ENCODE measurements around the gene NUP160. TPM values are rescaled to one million over a fixed set of nuclear protein-coding genes. Genes with fewer than 3 reads are reported as not detected.
"Not testable (repeated sequence)": the region's sequence is repeated elsewhere in the genome, so short reads cannot be mapped to it uniquely, and the experiment has no call there.

The NUP160 gene
- total RNA-seq, 1 experiment from 2014 or later = 172 TPM

GRCh38 chr11:47881145-47881544 lies 33.0 kb upstream of the NUP160 start:
- H3K27me3 ChIP-seq (replicated peaks; ENCODE audit: insufficient read depth, low read depth, low read length, poor library complexity) = no peaks in the 10 kb centered on the region
- peaks cover 8% of the 10 kb centered on the region for H3K9me3 ChIP-seq (ENCODE audit: low read depth, low read length, poor library complexity, severe bottlenecking)
- no peak for DNase-seq (ENCODE audit: low spot score)
- ChIA-PET POLR2A (ENCODE audit: low non-redundant PET) (no interaction called here), CTCF (no interaction called here)
- no TSS peak for BruUV-seq (replicated peaks)
- intact Hi-C loops (cut with micrococcal nuclease; ENCODE audit: unreplicated experiment) = no loop called here
- H3K4me3 ChIP-seq (ENCODE audit: low read depth, low read length, poor library complexity, severe bottlenecking) = no peak overlapping the region
- no peaks in the 10 kb centered on the region for H3K36me3 ChIP-seq (ENCODE audit: insufficient read depth, low read length, poor library complexity, severe bottlenecking)
- H3K27ac ChIP-seq (ENCODE audit: low read depth, low read length, poor library complexity, severe bottlenecking) = no peak overlapping the region
- peaks cover 7% of the 10 kb centered on the region for H3K4me1 ChIP-seq (ENCODE audit: insufficient read depth, low read length, poor library complexity, severe bottlenecking)
- TF ChIP-seq EZH2 (IDR thresholded peaks at IDR 0.05; ENCODE audit: borderline replicate concordance, low read depth, low read length, poor library complexity, severe bottlenecking) (no peak), CTCF (conservative IDR thresholded peaks at IDR 0.05; ENCODE audit: low read depth, low read length) (no peak)

GRCh38 chr11:47879259-47880158 lies 31.4 kb upstream of the NUP160 start:
- no peak for DNase-seq (ENCODE audit: low spot score)
- ChIA-PET CTCF (no interaction called here), POLR2A (ENCODE audit: low non-redundant PET) (no interaction called here)
- no peaks in the 10 kb centered on the region for H3K27me3 ChIP-seq (replicated peaks; ENCODE audit: insufficient read depth, low read depth, low read length, poor library complexity)
- TF ChIP-seq CTCF (conservative IDR thresholded peaks at IDR 0.05; ENCODE audit: low read depth, low read length) (no peak), EZH2 (IDR thresholded peaks at IDR 0.05; ENCODE audit: borderline replicate concordance, low read depth, low read length, poor library complexity, severe bottlenecking) (no peak)
- H3K27ac ChIP-seq (ENCODE audit: low read depth, low read length, poor library complexity, severe bottlenecking) = no peak overlapping the region
- H3K9me3 ChIP-seq (ENCODE audit: low read depth, low read length, poor library complexity, severe bottlenecking) = peaks cover 23% of the 10 kb centered on the region
- no TSS peak for BruUV-seq (replicated peaks)
- H3K36me3 ChIP-seq (ENCODE audit: insufficient read depth, low read length, poor library complexity, severe bottlenecking) = no peaks in the 10 kb centered on the region
- H3K4me1 ChIP-seq (ENCODE audit: insufficient read depth, low read length, poor library complexity, severe bottlenecking) = no peaks in the 10 kb centered on the region
- no peak overlapping the region for H3K4me3 ChIP-seq (ENCODE audit: low read depth, low read length, poor library complexity, severe bottlenecking)
- intact Hi-C loops (cut with micrococcal nuclease; ENCODE audit: unreplicated experiment) = no loop called here

GRCh38 chr11:47875858-47876257 lies 27.7 kb upstream of the NUP160 start:
- DNase-seq (ENCODE audit: low spot score); H3K4me3 ChIP-seq (ENCODE audit: low read depth, low read length, poor library complexity, severe bottlenecking); H3K36me3 ChIP-seq (ENCODE audit: insufficient read depth, low read length, poor library complexity, severe bottlenecking); H3K4me1 ChIP-seq (ENCODE audit: insufficient read depth, low read length, poor library complexity, severe bottlenecking); intact Hi-C loops (cut with micrococcal nuclease; ENCODE audit: unreplicated experiment); CTCF ChIA-PET; BruUV-seq (replicated peaks); H3K27me3 ChIP-seq (replicated peaks; ENCODE audit: insufficient read depth, low read depth, low read length, poor library complexity); H3K27ac ChIP-seq (ENCODE audit: low read depth, low read length, poor library complexity, severe bottlenecking); POLR2A ChIA-PET (ENCODE audit: low non-redundant PET): not testable (repeated sequence)
- H3K9me3 ChIP-seq (ENCODE audit: low read depth, low read length, poor library complexity, severe bottlenecking) = peaks cover 23% of the 10 kb centered on the region

- no TSS peak for BruUV-seq (replicated peaks)
- ChIA-PET POLR2A (ENCODE audit: low non-redundant PET) (no interaction called here), CTCF (no interaction called here)
- intact Hi-C loops (cut with micrococcal nuclease; ENCODE audit: unreplicated experiment) = no loop called here
- Histone ChIP-seq H3K27me3 (replicated peaks; ENCODE audit: insufficient read depth, low read depth, low read length, poor library complexity) (no peaks in the 10 kb centered on the region), H3K9me3 (ENCODE audit: low read depth, low read length, poor library complexity, severe bottlenecking) (peaks cover 8% of the 10 kb centered on the region), H3K36me3 (ENCODE audit: insufficient read depth, low read length, poor library complexity, severe bottlenecking) (no peaks in the 10 kb centered on the region), H3K4me1 (ENCODE audit: insufficient read depth, low read length, poor library complexity, severe bottlenecking) (peaks cover 10% of the 10 kb centered on the region), H3K27ac (ENCODE audit: low read depth, low read length, poor library complexity, severe bottlenecking) (no peak overlapping the region), H3K4me3 (ENCODE audit: low read depth, low read length, poor library complexity, severe bottlenecking) (no peak overlapping the region)
- TF ChIP-seq EZH2 (IDR thresholded peaks at IDR 0.05; ENCODE audit: borderline replicate concordance, low read depth, low read length, poor library complexity, severe bottlenecking) = no peak
- TF ChIP-seq CTCF (conservative IDR thresholded peaks at IDR 0.05; ENCODE audit: low read depth, low read length) = no peak
- no peak for DNase-seq (ENCODE audit: low spot score)
Measured at GRCh38 chr11:47870404-47870803, 22.3 kb upstream of the NUP160 start.
